Gastroesophageal sphincter (tissue), 3 donors: Measurements from ENCODE around the gene FURIN.

Source experiments
- EP300 ChIP-seq: sonication (generic); formaldehyde crosslinking; IDR thresholded peaks from one replicate; pipeline ENCODE4 v1.6.1; 2017; ENCODE audit warnings: antibody characterized with exemption, mild to moderate bottlenecking
- POLR2A ChIP-seq, 2 donors: fragments of 450-650 bp; IDR thresholded peaks; one replicate each; pipeline ENCODE4 v1.6.1; 2017; ENCODE audit warnings: antibody characterized with exemption in 2 of 2, mild to moderate bottlenecking in 2 of 2, moderate library complexity in 1 of 2
- POLR2AphosphoS5 ChIP-seq: sonication (generic); formaldehyde crosslinking; IDR thresholded peaks from one replicate; pipeline ENCODE4 v1.6.1; 2017; ENCODE audit warnings: antibody characterized with exemption
- TF ChIP-seq, protein P1 (sequence below), 4 experiments: fragments of 200-600 bp in 2 of 4; fragments of 450-650 bp in 2 of 4; sonication (generic) in 1 of 4; IDR thresholded peaks; one replicate each; pipeline ENCODE4 v1.5.1; 2017 to 2019; ENCODE audit warnings: antibody characterized with exemption in 4 of 4, mild to moderate bottlenecking in 2 of 4, moderate library complexity in 2 of 4

DNA sequence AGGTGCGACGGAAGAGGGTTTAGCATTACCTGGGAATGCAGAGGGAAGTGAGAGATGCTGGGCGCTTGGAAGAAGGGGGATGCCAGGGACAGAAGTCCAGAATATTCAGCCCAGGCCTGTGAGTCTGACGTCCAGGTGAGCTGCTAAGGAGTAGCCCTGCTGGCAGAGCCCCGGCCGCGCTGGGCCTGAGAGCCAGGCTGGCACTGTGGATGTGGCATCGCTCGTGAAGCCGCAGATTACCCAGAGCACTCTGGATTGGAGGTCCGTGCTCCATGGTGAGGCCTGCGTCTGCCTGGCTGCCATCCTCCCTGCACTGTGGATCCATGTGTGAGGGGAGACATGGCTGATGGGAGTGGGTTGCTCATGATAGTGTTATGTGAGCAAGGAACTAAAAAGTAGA is 49.2 kb downstream of the FURIN start:
- TF ChIP-seq, protein P1, sequence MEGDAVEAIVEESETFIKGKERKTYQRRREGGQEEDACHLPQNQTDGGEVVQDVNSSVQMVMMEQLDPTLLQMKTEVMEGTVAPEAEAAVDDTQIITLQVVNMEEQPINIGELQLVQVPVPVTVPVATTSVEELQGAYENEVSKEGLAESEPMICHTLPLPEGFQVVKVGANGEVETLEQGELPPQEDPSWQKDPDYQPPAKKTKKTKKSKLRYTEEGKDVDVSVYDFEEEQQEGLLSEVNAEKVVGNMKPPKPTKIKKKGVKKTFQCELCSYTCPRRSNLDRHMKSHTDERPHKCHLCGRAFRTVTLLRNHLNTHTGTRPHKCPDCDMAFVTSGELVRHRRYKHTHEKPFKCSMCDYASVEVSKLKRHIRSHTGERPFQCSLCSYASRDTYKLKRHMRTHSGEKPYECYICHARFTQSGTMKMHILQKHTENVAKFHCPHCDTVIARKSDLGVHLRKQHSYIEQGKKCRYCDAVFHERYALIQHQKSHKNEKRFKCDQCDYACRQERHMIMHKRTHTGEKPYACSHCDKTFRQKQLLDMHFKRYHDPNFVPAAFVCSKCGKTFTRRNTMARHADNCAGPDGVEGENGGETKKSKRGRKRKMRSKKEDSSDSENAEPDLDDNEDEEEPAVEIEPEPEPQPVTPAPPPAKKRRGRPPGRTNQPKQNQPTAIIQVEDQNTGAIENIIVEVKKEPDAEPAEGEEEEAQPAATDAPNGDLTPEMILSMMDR (IDR thresholded peaks at IDR 0.05), result no peak
- TF ChIP-seq POLR2AphosphoS5, result no peak
- no peak for TF ChIP-seq POLR2A (IDR thresholded peaks at IDR 0.05)
- TF ChIP-seq EP300, result no peak
